ACHN (cell line): ENCODE results near the gene NAGPA.
A peak's percentile ranks its signal among the peaks of the same experiment; 100 is the strongest.
"Not testable (repeated sequence)": the region's sequence is repeated elsewhere in the genome, so short reads cannot be mapped to it uniquely, and the experiment has no call there.

ENCODE experiments used
- DNase-seq: peaks from one replicate; pipeline ENCODE4 v3.0.0-alpha.2; 2015
- in situ Hi-C: cut with HindIII; loops from 2 replicates; pipeline ENCODE4 v1.10.0; 2017; ENCODE audit warnings: low sequenced_read_pairs, low pct_ligation_motif_present, low pct_unique_long_range_greater_than_20kb

Gene NAGPA, protein sequence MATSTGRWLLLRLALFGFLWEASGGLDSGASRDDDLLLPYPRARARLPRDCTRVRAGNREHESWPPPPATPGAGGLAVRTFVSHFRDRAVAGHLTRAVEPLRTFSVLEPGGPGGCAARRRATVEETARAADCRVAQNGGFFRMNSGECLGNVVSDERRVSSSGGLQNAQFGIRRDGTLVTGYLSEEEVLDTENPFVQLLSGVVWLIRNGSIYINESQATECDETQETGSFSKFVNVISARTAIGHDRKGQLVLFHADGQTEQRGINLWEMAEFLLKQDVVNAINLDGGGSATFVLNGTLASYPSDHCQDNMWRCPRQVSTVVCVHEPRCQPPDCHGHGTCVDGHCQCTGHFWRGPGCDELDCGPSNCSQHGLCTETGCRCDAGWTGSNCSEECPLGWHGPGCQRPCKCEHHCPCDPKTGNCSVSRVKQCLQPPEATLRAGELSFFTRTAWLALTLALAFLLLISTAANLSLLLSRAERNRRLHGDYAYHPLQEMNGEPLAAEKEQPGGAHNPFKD

DNA sequence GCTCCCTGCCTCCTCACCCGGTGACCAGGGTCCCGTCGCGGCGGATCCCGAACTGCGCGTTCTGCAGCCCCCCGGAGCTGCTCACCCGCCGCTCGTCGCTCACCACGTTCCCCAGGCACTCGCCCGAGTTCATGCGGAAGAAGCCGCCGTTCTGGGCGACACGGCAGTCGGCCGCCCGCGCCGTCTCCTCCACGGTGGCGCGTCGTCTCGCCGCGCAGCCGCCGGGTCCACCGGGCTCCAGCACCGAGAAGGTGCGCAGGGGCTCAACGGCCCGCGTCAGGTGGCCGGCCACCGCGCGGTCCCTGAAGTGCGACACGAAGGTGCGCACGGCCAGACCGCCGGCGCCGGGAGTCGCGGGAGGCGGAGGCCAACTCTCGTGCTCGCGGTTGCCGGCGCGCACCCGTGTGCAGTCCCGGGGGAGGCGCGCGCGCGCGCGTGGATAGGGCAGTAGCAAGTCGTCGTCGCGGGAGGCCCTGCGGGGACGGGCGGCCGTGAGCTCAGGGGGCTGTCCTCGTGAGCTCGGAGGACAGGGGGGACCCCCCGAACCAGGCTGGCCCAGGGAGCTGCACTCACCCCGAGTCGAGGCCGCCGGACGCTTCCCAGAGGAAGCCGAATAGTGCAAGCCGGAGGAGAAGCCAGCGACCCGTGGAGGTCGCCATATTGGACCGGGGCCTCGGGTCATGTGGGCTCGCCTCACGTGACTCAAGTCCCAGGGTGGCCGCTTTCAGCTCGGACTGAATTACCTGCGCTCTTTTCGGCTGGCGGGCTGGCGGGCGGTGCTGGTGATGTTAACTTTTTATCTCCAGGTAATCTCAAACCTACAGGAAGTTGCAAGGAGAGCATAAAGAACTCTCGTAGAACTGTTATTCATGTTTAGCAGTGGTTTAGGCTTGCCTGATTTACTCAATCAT is at the start of gene NAGPA:
Gene NAGPA, minus strand, starts transcription at position 680 of the 911 bp plus-strand sequence. Its CDS starts 21 bp downstream, at position 659.
- DNase-seq = peak; percentile 87
- in situ Hi-C loops = no loop called here

GRCh38 chr16:5080996-5081395 is 47.3 kb upstream of the NAGPA start:
- in situ Hi-C loops, DNase-seq: not testable (repeated sequence)

GRCh38 chr16:5080461-5080860 is 46.7 kb upstream of the NAGPA start:
- in situ Hi-C loops, DNase-seq: not testable (repeated sequence)

DNA sequence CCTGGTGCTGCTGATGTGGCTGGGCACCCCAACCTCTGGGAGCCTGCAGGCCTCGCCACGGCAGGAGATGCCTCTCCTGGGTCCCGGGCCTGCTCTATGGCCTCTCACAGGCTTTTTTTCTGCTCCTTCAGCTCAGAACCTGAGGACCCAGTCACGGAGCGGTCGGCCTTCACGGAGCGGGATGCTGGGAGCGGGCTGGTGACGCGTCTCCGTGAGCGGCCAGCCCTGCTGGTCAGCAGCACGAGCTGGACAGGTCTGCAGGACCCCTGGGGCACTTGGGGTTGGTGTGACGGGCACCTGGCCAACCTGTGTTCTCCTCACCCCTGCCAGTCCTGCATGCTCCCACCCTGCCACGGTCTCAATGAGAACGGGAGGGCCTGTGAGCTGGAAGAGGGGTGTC is 44.9 kb upstream of the NAGPA start:
- in situ Hi-C loops = no loop called here
- no peak for DNase-seq

- in situ Hi-C loops = no loop called here
- DNase-seq = no peak
Observed at GRCh38 chr16:5077304-5077703, 43.6 kb upstream of the NAGPA start.

DNA sequence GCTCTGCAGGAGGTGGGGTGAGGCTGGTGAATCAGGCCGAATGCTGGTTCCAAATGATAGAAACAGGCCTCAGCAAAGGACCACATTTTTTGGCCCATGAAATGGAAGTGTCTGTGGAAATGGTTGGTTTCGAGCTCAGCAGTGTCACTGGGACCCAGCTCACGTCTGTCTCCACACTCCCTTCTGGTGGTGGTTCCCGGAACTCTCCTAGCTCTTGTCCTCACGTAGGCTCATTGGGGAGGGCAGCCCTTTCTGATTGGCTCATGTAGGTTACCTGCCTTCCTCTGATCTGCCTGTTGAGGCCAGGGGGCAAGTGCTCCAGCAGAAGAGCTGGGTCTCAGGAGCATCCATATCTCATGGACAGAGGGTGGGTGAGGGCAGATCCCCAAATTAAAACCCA is 41.9 kb upstream of the NAGPA start:
- in situ Hi-C loops = no loop called here
- DNase-seq = no peak

DNA sequence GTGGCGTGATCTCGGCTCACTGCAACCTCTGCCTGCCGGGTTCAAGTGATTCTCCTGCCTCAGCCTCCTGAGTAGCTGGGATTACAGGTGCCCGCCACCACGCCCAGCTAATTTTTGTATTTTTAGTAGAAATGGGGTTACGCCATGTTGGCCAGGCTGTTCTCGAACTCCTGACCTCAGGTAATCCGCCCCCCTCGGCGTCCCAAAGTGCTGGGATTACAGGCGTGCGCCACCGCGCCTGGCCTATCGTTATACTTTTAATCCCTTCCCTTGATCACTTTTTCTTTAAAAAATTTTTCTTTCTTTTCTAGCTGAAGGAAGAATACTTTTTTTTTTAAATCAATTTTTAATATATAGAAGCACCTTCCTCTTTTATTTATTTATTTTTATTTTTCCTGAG is 40.0 kb upstream of the NAGPA start:
- DNase-seq, in situ Hi-C loops: not testable (repeated sequence)

- no peak for DNase-seq
- in situ Hi-C loops = no loop called here
Observed at GRCh38 chr16:5073279-5073629, 39.5 kb upstream of the NAGPA start.

GRCh38 chr16:5072334-5073278 is 38.9 kb upstream of the NAGPA start:
- in situ Hi-C loops = no loop called here
- DNase-seq = no peak

- peak; percentile 93 for DNase-seq
- in situ Hi-C loops = no loop called here
Observed at GRCh38 chr16:5071681-5072333, 38.1 kb upstream of the NAGPA start, which contains the start of gene ALG1. ALG1 (plus strand) TSS chr16:5071843; CDS start chr16:5071850, 7 bp downstream.

DNA sequence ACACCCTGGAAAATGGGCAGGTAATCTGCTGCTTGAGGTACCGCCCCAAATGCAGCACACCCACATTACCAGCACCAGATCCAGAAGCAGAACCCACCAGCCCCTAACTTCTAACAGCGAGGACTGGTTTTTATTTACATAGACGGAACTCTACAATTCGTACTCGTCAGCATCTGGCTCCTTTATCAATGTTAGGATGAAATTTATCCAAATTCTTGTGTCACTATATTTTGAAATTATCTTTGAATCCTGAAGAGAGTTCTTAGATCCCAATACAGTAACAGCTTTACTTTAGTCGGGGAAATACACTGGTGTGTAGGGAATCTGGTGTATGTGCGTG is 37.6 kb upstream of the NAGPA start:
- in situ Hi-C loops = no loop called here
- no peak for DNase-seq

DNA sequence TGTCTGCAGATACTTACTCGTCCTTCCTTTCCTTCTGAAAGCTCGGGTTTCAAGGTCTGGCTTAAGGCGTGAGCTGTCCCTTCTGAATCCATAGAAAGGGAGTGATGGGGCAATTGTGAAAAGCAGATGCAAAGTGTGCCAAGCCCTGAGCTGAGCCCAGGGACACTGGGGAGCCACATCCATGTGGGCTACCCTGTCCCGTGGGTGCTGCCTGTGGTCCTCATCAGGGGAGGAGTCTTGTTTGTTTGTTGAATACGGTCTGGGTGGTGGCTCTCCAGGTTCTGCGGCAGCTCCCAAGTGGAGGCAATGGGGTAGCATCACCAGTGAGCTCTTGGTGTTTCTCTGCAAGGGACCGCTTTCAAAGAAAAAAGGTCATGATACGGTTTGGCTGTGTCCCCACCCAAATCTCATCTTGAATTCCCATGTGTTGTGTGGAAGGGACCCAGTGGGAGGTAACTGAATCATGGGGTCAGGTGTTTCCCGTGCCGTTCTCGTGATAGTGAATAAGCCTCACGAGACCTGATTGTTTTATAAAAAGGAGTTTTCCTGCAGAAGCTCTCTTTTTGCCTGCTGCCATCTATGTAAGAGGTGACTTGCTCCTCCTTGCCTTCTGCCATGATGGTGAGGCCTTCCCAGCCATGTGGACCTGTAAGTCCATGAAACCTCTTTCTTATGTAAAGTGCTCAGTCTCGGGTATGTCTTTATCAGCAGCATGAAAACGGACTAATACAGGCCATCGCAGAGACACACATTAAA is 36.9 kb upstream of the NAGPA start:
- DNase-seq = no peak
- in situ Hi-C loops = no loop called here

DNA sequence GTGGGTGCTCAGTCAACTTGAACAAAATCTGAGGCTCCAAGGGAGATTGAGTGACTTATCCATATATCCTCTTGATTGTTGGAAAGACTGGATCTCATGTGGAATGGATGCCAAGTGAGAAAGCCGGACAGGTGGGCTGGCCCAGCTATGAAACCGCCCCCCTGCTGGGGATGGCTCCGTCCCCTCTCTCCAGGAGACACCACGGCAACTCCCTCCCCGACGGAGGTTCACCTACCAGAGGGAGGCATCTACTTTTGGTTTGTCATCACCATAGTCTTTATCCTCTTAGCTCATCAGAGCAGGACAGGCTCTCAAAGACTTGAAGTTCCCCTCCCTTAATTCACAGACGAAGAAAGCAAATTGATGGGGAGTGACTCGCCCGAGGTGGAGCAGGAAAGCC is 36.1 kb upstream of the NAGPA start:
- no peak for DNase-seq
- in situ Hi-C loops = no loop called here

GRCh38 chr16:5069048-5069447 is 35.3 kb upstream of the NAGPA start:
- in situ Hi-C loops = no loop called here
- no peak for DNase-seq

DNA sequence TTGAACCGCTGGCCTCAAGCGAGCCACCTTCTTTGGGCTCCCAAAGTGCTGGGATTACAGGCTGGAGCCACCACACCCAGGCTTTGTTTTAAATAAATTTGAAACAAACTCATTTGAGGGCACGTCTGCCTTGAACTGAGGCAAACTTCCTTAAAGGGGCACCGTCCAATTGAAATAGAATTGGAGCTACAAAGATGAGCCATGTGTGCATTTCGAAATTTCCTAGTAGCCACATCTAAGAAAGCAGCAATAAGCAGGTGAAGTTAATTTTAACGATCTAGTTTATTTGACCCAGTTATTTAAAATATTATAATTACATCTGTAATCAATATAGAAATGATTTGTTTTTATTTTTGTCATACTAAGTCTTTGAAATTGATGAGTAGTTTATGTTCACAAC is 32.8 kb upstream of the NAGPA start:
- no peak for DNase-seq
- in situ Hi-C loops = no loop called here

GRCh38 chr16:5065813-5066212 is 32.1 kb upstream of the NAGPA start, which contains the start of gene C16orf89:
C16orf89 (minus strand) TSS chr16:5065956; CDS start chr16:5065908, 48 bp downstream.
- DNase-seq = no peak
- in situ Hi-C loops = no loop called here

DNA sequence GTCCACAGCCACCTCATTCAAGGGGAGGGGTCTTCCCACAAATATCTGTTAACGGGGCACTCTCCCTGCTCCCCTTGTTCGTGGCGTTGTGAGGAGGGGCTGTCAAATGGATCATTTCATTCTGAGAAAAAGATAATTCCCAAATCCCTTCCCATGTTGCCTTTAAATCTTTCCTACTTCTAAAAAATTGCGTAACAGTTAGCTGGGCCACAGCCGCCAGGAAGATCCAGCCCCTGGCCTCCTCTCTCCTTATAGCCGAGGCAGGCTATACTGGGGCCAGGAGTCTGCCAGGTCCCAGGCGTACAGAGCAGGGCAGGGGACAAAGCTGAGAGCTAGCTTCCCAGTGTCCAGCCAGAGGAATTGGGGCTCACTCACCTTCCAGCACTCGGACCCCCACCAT is 31.6 kb upstream of the NAGPA start:
- no peak for DNase-seq
- in situ Hi-C loops = no loop called here
